Stimulated activated CD4-positive, alpha-beta T cell treated with anti-CD3 and anti-CD28 coated beads, Interleukin-15, amount 100 ng/mL, for 24 hours (primary cell): ENCODE measurements around the gene ARAP1.

Experiments
- DNase-seq: peaks from one replicate; pipeline ENCODE4 v3.0.0-alpha.2; 2020

The ARAP1 gene

GRCh38 chr11:72702096-72702495 is 50.1 kb downstream of the ARAP1 start:
- DNase-seq = no peak

GRCh38 chr11:72701466-72701865 is 50.7 kb downstream of the ARAP1 start:
- DNase-seq = no peak

GRCh38 chr11:72700146-72700545 is 52.1 kb downstream of the ARAP1 start:
- no peak for DNase-seq

GRCh38 chr11:72697814-72698213 is 54.4 kb downstream of the ARAP1 start:
- no peak for DNase-seq

GRCh38 chr11:72696866-72697700 is 55.1 kb downstream of the ARAP1 start:
- DNase-seq = no peak

GRCh38 chr11:72695354-72695753 is 56.9 kb downstream of the ARAP1 start:
- DNase-seq = no peak

GRCh38 chr11:72693271-72693968 is 58.8 kb downstream of the ARAP1 start:
- DNase-seq = no peak

- DNase-seq = no peak
Observed at GRCh38 chr11:72692498-72693237, 59.5 kb downstream of the ARAP1 start.

GRCh38 chr11:72690166-72690565 is 62.0 kb downstream of the ARAP1 start:
- no peak for DNase-seq

- DNase-seq = no peak
Observed at GRCh38 chr11:72688929-72689328, 63.3 kb downstream of the ARAP1 start.

GRCh38 chr11:72688486-72688885 is 63.7 kb downstream of the ARAP1 start:
- DNase-seq = no peak

GRCh38 chr11:72687326-72687725 is 64.9 kb downstream of the ARAP1 start:
- no peak for DNase-seq

- DNase-seq = no peak
Observed at GRCh38 chr11:72686639-72687220, 65.5 kb downstream of the ARAP1 start.

- peak; percentile 66 for DNase-seq
Observed at GRCh38 chr11:72685560-72686480, 66.4 kb downstream of the ARAP1 start.

GRCh38 chr11:72684236-72684912 is 67.8 kb downstream of the ARAP1 start:
- peak; percentile 67 for DNase-seq

- peak; percentile 78 for DNase-seq
Observed at GRCh38 chr11:72683782-72684200, 68.4 kb downstream of the ARAP1 start.

GRCh38 chr11:72682858-72683243 is 69.4 kb downstream of the ARAP1 start:
- no peak for DNase-seq

GRCh38 chr11:72682238-72682857 is 69.9 kb downstream of the ARAP1 start:
- no peak for DNase-seq

- no peak for DNase-seq
Observed at GRCh38 chr11:72681226-72682153, 70.7 kb downstream of the ARAP1 start.

- DNase-seq = no peak
Observed at GRCh38 chr11:72680624-72681158, 71.5 kb downstream of the ARAP1 start.
